ENCODE results near the gene FBXO15.

- no peak for TF ChIP-seq CTCF (IDR thresholded peaks at IDR 0.05)
- TF ChIP-seq EP300 (IDR thresholded peaks at IDR 0.05), result no peak
Observed at GRCh38 chr18:74149878-74150277, 2.2 kb upstream of the FBXO15 start.

All from esophagus muscularis mucosa (tissue), 3 donors.